Progenitor cell of endocrine pancreas (in vitro differentiated cells): ENCODE measurements around the gene DCAF17. TPM values are rescaled to one million over a fixed set of nuclear protein-coding genes. Genes with fewer than 3 reads are reported as not detected.

Source experiments
- DNase-seq: peaks from one replicate; pipeline ENCODE4 v3.0.0; 2021; ENCODE audit warnings: low spot score; ENCODE audit not compliant: unreplicated experiment
- H3K27ac Mint-ChIP-seq: 2 replicates; pipeline ENCODE4 v1.8.0; 2021; ENCODE audit warnings: mild to moderate bottlenecking, moderate library complexity, mixed read lengths
- H3K27me3 Mint-ChIP-seq: 2 replicates; pipeline ENCODE4 v1.8.0; 2021; ENCODE audit warnings: mixed read lengths
- H3K36me3 Mint-ChIP-seq: 2 replicates; pipeline ENCODE4 v1.8.0; 2022; ENCODE audit warnings: mixed read lengths; ENCODE audit not compliant: insufficient read depth
- H3K4me1 Mint-ChIP-seq: 2 replicates; pipeline ENCODE4 v1.8.0; 2021; ENCODE audit warnings: low read depth, mixed read lengths
- H3K4me3 Mint-ChIP-seq: 2 replicates; pipeline ENCODE4 v1.8.0; 2021; ENCODE audit warnings: low read depth, mild to moderate bottlenecking, moderate library complexity, mixed read lengths
- H3K9me3 Mint-ChIP-seq: 2 replicates; pipeline ENCODE4 v1.8.0; 2021; ENCODE audit warnings: low read depth, mixed read lengths
- CTCF ChIP-seq: fragments of 200-600 bp; sonication (generic); IDR thresholded peaks from one replicate; pipeline ENCODE4 v1.5.0; 2021; ENCODE audit warnings: antibody characterized with exemption, mild to moderate bottlenecking; ENCODE audit not compliant: unreplicated experiment
- total RNA-seq: library from RNA; stranded (reverse); gene quantifications from 2 replicates; pipeline ENCODE4 v1.2.1, GENCODE V29; 2021

DCAF17 gene
- total RNA-seq, 1 donor from 2014 or later = 25.8 TPM

- no peak for DNase-seq
- Mint-ChIP-seq H3K9me3 (no peaks in the 10 kb centered on the region), H3K4me3 (no peak overlapping the region), H3K36me3 (peaks cover 19% of the 10 kb centered on the region), H3K27me3 (no peaks in the 10 kb centered on the region), H3K4me1 (no peaks in the 10 kb centered on the region), H3K27ac (no peak overlapping the region)
- no peak for TF ChIP-seq CTCF
Measured at GRCh38 chr2:171441470-171441869, 7.4 kb downstream of the DCAF17 start.

- no peaks in the 10 kb centered on the region for H3K4me1 Mint-ChIP-seq
- no peak overlapping the region for H3K4me3 Mint-ChIP-seq
- TF ChIP-seq CTCF = no peak
- no peaks in the 10 kb centered on the region for H3K27me3 Mint-ChIP-seq
- H3K27ac Mint-ChIP-seq = no peak overlapping the region
- no peaks in the 10 kb centered on the region for H3K9me3 Mint-ChIP-seq
- H3K36me3 Mint-ChIP-seq = peaks cover 18% of the 10 kb centered on the region
- no peak for DNase-seq
Measured at GRCh38 chr2:171447675-171448074, 13.6 kb downstream of the DCAF17 start.

- no peaks in the 10 kb centered on the region for H3K4me1 Mint-ChIP-seq
- no peak for TF ChIP-seq CTCF
- H3K9me3 Mint-ChIP-seq = peaks cover 8% of the 10 kb centered on the region
- no peak overlapping the region for H3K4me3 Mint-ChIP-seq
- H3K36me3 Mint-ChIP-seq = peaks cover 29% of the 10 kb centered on the region
- H3K27me3 Mint-ChIP-seq = no peaks in the 10 kb centered on the region
- DNase-seq = no peak
- no peak overlapping the region for H3K27ac Mint-ChIP-seq
Measured at GRCh38 chr2:171451074-171451473, 17.0 kb downstream of the DCAF17 start.

- DNase-seq = no peak
- H3K9me3 Mint-ChIP-seq = peaks cover 14% of the 10 kb centered on the region
- no peak overlapping the region for H3K27ac Mint-ChIP-seq
- H3K36me3 Mint-ChIP-seq = peaks cover 35% of the 10 kb centered on the region
- no peaks in the 10 kb centered on the region for H3K27me3 Mint-ChIP-seq
- H3K4me3 Mint-ChIP-seq = no peak overlapping the region
- no peak for TF ChIP-seq CTCF
- H3K4me1 Mint-ChIP-seq = no peaks in the 10 kb centered on the region
Measured at GRCh38 chr2:171452773-171453172, 18.7 kb downstream of the DCAF17 start.

GRCh38 chr2:171459498-171459897 lies 25.5 kb downstream of the DCAF17 start:
- Mint-ChIP-seq H3K27ac (no peak overlapping the region), H3K27me3 (no peaks in the 10 kb centered on the region), H3K4me1 (no peaks in the 10 kb centered on the region), H3K36me3 (peaks cover 29% of the 10 kb centered on the region), H3K9me3 (peaks cover 14% of the 10 kb centered on the region), H3K4me3 (no peak overlapping the region)
- TF ChIP-seq CTCF = no peak
- no peak for DNase-seq

GRCh38 chr2:171460537-171460936 lies 26.5 kb downstream of the DCAF17 start:
- TF ChIP-seq CTCF = no peak
- DNase-seq = no peak
- Mint-ChIP-seq H3K4me1 (no peaks in the 10 kb centered on the region), H3K36me3 (peaks cover 23% of the 10 kb centered on the region), H3K9me3 (peaks cover 12% of the 10 kb centered on the region), H3K27ac (no peak overlapping the region), H3K4me3 (no peak overlapping the region), H3K27me3 (no peaks in the 10 kb centered on the region)
